Stimulated activated CD8-positive, alpha-beta memory T cell treated with anti-CD3 and anti-CD28 coated beads, Interleukin-2, amount 100 ng/mL, for 1 hour (primary cell): ENCODE measurements around the gene BEND2.

Experiments
- DNase-seq, 2 donors: peaks; one replicate each; pipeline ENCODE4 v3.0.0-alpha.2; 2020; ENCODE audit warnings: low read depth in 2 of 2

BEND2 gene

GRCh38 chrX:18146009-18146408, 74.7 kb downstream of the BEND2 start:
- no peak for DNase-seq

GRCh38 chrX:18136816-18137215, 83.9 kb downstream of the BEND2 start:
- no peak for DNase-seq

DNA sequence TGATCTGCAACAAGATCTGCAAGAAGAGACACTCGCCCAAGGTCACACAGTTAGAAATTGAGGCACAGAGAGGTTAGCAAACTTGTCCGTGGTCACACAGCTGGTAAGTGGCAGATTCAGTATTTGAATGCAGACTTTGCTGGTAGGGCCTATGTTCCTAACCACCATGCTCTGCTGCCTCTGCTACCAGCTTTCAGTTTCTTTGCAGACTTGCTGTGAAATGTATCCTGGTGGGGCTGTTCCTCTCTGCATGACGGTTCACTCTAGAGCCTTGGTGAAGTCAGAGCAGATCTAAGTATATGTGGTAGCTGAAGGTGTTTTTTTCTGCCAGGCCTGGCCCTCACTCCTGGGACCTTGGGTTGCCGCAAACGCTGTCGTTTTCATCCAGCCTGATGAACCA, 87.1 kb downstream of the BEND2 start:
- DNase-seq = no peak

DNA sequence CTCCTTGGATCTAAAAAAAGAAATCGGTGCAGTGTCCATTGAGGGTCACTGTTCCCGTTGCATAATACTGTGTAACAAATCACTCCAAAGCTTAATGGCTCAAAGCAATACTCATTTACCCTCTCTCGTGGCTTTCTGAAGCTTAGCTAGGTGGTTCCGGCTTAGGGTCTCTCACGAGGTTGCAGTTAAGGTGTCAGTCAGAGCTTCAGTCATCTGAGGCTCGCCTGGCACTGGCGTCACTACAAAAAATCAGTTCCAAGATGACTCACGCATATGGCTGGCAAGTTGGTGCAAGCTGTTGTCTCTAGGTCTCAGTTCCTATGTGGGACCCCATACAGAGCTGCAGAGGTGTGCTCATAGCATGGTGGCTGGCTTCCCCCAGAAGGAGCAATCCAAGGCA, 91.0 kb downstream of the BEND2 start:
- DNase-seq = no peak

DNA sequence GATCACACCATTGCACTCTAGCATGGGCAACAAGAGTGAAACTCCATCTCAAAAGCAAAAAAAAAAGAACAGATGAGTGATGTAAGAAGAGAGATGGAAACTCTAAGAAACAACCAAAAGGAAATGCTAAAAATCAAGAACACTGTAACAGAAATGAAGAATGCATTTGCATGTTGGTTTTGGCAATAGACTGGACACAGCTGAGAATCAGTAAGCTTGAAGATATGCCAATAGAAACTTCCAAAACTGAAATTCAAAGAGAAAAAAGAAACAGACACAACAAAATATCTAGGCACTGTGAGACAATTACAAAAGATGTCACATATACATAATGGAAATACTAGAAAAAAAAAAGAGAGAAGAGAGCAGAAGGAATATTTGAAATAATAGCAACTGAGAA, 93.7 kb downstream of the BEND2 start:
- DNase-seq = no peak

- DNase-seq = no peak
Observed at GRCh38 chrX:18119856-18120255, 100.8 kb downstream of the BEND2 start.
